Ramos (cell line): ENCODE measurements around the gene TGM2.

ENCODE experiments used
- in situ Hi-C: fragments of 300-500 bp; cut with MboI; formaldehyde crosslinking; loops from one replicate; pipeline ENCODE4 v1.14.3; 2022; ENCODE audit warnings: low sequenced_read_pairs; ENCODE audit not compliant: unreplicated experiment

The TGM2 gene

GRCh38 chr20:38200646-38201045 is 35.6 kb upstream of the TGM2 start:
- in situ Hi-C loops, result no loop called here

GRCh38 chr20:38199501-38200390 is 34.7 kb upstream of the TGM2 start:
- in situ Hi-C loops, result no loop called here

GRCh38 chr20:38198238-38198861 is 33.3 kb upstream of the TGM2 start:
- in situ Hi-C loops, result no loop called here

GRCh38 chr20:38197619-38198018 is 32.5 kb upstream of the TGM2 start:
- in situ Hi-C loops, result no loop called here

- in situ Hi-C loops, result no loop called here
Observed at GRCh38 chr20:38197217-38197616, 32.1 kb upstream of the TGM2 start.

GRCh38 chr20:38196592-38196991 is 31.5 kb upstream of the TGM2 start:
- in situ Hi-C loops, result no loop called here

- in situ Hi-C loops, result no loop called here
Observed at GRCh38 chr20:38196076-38196475, 31.0 kb upstream of the TGM2 start.

GRCh38 chr20:38195521-38195920 is 30.5 kb upstream of the TGM2 start:
- in situ Hi-C loops, result no loop called here

- in situ Hi-C loops, result no loop called here
Observed at GRCh38 chr20:38194971-38195504, 30.0 kb upstream of the TGM2 start.

GRCh38 chr20:38193586-38194105 is 28.6 kb upstream of the TGM2 start:
- in situ Hi-C loops, result no loop called here

GRCh38 chr20:38192323-38192885 is 27.3 kb upstream of the TGM2 start:
- in situ Hi-C loops, result no loop called here

GRCh38 chr20:38191654-38192053 is 26.6 kb upstream of the TGM2 start:
- in situ Hi-C loops, result no loop called here

- in situ Hi-C loops, result no loop called here
Observed at GRCh38 chr20:38190936-38191371, 25.9 kb upstream of the TGM2 start.

GRCh38 chr20:38190166-38190565 is 25.1 kb upstream of the TGM2 start:
- in situ Hi-C loops, result no loop called here

GRCh38 chr20:38187517-38187916 is 22.4 kb upstream of the TGM2 start:
- in situ Hi-C loops, result no loop called here

GRCh38 chr20:38186788-38187221 is 21.7 kb upstream of the TGM2 start:
- in situ Hi-C loops, result no loop called here

- in situ Hi-C loops, result no loop called here
Observed at GRCh38 chr20:38184101-38184500, 19.0 kb upstream of the TGM2 start.

GRCh38 chr20:38181971-38182370 is 16.9 kb upstream of the TGM2 start:
- in situ Hi-C loops, result no loop called here

- in situ Hi-C loops, result no loop called here
Observed at GRCh38 chr20:38181207-38181801, 16.2 kb upstream of the TGM2 start.

- in situ Hi-C loops, result no loop called here
Observed at GRCh38 chr20:38180781-38181180, 15.7 kb upstream of the TGM2 start.
